ENCODE measurements around the gene SIGLEC15.
"Not testable (repeated sequence)": the region's sequence is repeated elsewhere in the genome, so short reads cannot be mapped to it uniquely, and the experiment has no call there.

SIGLEC15 gene

DNA sequence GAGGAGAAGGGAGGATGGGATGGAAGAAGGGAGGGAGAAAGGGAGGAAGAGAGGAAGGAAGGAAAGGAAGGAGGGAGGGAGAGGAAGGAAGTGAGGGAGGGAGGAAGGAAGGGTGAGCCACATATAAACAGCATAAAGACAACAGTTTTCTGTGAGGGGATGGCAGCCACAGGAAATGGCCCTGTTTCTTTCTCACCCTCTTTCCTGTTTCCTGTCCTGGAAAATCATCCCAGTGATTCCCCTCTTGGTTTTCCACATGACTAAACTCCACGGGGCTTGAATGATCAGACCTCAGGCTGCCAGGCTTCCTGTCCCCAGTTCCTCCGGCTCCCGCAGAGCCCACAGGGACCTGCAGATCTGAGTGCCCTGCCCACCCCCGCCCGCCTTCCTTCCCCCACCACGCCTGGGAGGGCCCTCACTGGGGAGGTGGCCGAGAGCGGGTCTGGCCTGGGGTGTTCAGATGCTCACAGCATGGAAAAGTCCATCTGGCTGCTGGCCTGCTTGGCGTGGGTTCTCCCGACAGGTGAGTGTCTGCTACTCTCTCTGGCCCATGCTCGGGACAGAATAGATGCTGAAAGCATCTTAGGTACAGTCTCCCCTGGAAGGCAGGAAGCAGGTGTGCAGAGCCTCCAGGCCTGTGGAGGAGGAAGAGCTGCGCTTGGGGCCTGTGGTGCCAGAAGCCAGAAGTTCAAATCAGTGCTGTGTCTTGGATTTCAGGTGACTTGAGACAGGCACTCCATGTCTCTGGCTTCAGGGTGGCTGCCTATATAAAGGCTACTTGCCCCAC lies at the start of gene SIGLEC15:
Gene SIGLEC15 (plus strand): TSS at position 418 of the 787 bp plus-strand sequence. CDS start 54 bp downstream, at position 472.
- peak; percentile 48 for DNase-seq

DNA sequence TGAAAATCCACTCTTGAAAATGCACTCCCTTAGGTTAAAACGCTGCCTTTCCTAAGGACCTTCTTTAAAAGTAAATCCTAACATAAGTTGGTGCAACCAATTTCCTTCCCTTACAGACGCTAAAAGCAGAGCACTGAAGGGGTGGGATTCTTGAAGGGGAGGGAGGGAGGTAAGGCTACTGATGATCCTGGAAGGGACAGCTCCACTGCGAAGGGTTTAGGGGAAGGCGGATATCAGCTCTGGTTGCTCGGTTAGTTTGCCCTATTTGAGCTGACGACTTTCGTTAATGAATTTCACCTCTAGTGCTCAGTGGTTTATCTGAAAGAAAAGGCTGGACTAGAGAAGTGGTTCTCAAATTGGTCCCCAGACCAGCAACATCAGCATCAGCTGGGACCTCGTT lies 49.7 kb upstream of the SIGLEC15 start:
- no peak for DNase-seq

- DNase-seq, result no peak
Measured at GRCh38 chr18:45777393-45777792, 48.1 kb upstream of the SIGLEC15 start.

- DNase-seq, result peak; percentile 45
Measured at GRCh38 chr18:45780568-45780967, 44.9 kb upstream of the SIGLEC15 start.

DNA sequence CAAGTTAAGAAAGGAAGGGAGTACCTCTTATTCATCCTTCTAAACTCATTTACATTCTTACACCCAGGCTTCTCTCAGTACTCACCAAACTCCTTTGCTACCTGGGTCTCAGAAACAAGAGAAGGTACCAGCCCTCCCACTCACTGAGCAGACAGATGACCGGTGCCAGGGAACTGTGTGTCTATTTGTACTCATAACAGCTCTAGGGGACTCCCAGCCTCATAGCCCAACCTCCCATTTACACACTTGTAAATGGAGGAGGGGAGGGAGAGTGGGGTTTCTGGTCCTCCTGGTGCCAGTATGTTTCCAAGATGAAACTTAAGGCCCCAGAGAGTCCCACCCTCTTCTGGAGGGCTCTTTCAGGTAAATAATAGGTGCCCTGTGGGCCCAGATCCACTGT lies 42.8 kb upstream of the SIGLEC15 start:
- DNase-seq, result no peak

GRCh38 chr18:45783097-45784075 lies 42.1 kb upstream of the SIGLEC15 start:
- DNase-seq, result no peak

DNA sequence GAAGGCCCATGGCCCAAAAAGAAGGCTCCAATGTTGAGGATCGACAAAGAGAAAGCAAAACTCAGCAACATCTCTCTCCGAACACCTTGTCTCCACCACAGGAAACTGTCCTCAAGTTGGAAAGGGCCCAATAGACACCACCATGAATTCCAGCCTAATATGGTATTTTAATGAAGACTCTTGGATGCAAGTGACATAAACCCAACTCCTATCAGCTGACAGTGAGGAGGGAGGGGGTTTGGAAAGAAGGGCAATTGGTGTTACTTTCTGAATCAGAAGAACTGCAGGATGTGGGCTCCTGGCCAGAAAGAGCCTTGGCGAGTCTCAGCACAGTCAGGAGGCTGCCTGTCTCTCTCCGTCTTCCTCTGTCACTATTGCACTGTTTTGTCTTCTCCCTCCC lies 40.3 kb upstream of the SIGLEC15 start:
- no peak for DNase-seq

- DNase-seq, result no peak
Measured at GRCh38 chr18:45786941-45787340, 38.5 kb upstream of the SIGLEC15 start.

DNA sequence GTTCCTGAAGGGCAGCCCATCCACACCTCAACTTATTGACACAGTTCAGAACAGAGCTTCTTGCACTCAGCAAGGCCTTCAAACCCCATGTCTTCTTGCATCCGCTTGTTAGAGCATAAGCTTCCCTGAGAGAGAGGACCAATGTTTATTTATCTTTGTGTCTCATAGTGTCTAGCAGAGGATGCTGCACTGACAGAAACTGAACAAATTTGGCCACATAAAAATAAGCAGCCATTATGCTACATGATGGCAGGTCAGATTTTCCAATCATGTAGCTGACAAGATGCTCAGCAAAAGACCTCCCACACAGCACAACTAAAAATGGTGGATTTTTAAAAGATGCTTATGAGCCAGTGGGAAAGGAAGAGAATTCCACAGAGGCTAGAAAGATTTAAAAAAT lies 38.1 kb upstream of the SIGLEC15 start:
- DNase-seq, result no peak

DNA sequence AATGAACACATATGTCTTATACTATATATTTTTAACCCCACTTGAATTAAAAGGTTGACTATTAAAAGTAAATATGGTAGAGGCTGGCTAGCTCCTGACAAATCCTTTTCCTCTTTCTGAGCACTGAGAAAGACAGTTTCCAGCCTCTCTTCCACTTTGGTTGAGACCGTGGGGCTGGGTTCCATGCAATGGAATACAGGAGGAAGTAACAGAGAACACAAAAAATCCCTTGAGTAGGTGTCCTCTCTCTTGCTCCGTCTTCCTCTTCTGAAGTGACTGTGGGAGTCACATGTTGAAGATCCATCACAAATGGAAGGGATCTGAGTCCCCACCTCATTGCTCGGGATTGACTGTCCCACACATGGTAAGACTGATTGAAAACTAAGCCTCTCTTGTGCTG lies 36.6 kb upstream of the SIGLEC15 start:
- DNase-seq, result no peak

DNA sequence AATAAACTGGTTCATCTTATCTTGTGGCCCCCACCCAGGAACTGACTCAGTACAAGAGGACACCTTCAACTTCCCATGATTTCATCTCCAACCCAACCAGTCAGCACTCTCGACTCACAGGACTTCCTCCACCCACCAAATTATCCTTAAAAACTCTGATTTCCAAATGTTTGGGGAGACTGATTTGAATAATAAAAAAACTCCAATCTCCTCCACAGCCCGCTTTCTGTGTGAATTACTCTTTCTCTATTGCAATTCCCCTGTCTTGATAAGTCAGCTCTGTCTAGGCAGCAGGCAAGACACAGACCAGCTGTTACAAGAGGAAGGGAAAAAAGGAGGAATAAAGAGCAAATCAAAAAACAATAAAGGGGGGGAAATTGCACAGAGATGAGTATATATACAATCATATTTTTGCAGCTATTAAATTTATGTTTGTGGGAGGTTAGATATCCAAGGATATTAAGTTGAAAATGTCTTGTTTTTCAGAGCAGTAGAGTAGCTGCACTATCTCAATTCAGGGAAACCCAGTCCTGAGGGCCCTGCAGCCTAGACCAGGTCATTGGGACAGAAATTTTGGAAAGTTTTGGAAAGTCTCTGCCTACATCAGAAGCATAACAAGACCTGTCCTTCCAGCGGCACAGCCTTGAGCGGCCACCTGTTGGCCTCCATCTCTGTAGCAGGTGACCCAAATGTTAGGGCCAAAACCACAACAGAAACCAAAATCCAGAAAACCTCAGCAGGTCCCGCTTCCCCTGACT lies 32.8 kb upstream of the SIGLEC15 start:
- DNase-seq, result no peak

- no peak for DNase-seq
Measured at GRCh38 chr18:45793264-45793965, 32.1 kb upstream of the SIGLEC15 start.

DNA sequence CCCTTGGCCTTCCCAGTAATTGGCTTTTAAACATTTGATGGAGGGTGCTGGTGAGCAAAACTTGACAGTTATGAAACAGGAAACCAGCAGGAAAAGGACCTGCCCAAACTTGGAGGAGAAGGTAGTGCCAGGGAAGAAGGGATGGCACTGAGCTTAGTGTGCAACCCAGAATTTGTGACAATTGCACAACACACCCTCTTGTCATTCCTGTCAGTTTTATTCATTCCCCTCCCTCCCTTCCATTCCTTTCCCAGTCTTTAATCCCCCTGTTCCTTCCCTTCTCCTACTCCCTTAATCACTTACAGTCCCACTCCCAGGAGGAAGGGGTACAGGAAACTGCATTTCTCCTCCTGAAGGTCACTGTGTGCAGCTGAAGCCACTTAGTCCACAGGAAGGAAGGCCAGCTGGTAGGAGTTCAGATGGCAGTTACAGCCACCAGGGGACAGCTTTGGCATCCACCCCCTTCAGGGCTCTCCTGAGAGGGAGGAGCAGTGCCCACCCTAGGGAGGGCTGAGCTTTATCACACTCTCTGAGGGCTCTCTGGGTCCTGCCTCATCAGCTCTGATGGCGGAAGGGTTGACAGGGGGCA lies 24.0 kb upstream of the SIGLEC15 start:
- DNase-seq, result no peak

DNA sequence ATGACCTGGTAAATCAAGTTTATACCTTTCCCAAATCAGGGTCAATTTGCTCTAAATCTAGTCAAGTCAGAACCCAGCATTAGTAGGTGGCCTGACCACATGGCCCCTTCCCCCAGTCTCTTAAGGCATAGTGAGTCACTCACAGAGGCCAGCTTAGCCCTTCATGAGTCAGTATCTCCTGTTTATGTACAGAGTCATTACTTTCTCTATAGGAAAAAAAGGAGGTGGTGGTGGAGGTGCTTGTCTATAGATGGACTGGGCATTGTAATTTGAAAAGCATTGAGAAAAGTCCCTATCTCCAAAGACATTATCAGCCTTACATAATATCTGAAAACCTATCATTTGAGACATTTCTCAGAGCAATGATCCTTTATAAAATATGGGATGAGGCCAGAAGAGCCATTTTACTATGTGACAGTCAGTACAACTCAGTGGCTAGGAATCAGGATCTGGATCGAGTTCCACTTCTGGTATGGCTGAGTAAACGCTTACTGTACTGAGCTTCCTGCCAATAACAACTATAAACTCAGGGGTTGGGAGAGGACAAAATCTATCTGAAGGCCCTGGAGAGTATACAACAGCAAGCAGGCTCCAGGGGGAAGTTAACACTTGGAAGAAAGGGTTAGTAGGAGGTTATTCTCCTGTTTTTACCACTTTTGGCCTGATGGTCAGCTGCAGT lies 22.5 kb upstream of the SIGLEC15 start:
- DNase-seq, result peak; percentile 92

DNA sequence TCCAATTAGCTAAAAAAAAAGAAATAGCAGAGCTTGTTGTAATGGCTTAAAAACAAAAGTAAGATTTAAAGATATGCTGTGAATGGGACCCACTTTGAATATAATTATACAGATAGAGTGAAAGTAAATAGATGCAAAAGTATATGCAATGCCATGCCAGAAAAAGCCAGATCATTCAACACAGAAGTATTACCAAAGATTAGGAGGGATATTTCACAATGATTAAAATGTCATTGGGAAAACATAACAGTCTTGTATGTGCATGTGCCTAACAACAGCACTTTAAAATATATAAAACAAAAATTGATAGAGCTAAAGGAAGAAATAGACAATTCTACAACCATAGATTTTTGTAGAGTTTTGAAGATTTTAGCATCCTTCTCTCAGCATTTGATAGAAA lies 19.9 kb upstream of the SIGLEC15 start:
- no peak for DNase-seq

DNA sequence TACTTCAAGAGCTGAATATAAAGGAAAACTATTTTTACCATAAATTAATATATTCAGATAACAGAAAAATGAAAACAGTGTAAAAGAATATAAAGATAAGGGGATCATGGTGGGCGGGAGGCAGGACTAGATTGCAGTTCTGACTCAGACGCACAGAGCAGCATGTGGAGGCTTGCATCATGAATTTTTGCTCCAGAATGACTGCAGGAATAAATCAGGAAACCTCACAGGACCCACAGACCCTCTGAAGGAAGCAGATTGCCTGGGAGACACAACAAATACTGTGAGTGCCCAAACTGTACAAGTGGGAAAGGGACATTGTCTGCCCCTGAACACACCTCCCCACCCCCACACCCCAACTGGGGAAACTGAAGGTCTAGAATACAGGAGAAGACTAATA lies 19.2 kb upstream of the SIGLEC15 start:
- no peak for DNase-seq

GRCh38 chr18:45807144-45807543 lies 18.3 kb upstream of the SIGLEC15 start:
- peak; percentile 40 for DNase-seq

DNA sequence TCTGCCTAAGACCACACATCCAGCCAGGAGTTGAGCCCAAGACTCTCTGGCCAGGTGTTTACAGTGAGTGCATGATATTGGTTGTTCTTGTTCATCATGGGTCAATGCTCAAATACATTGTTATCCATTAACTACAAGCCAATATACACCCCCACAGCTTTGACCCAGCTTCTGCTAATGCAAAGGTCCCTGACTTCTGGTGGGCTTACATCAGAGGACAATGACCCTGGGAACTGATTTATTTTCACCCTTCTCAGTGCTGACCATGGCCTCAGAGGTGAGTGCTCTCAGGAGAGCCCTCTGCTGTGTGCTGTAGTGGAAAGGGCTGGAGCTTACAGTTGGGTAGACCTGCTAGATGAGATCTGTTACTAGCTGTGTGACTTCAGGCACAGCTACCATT lies 10.7 kb upstream of the SIGLEC15 start:
- DNase-seq, result not testable (repeated sequence)

GRCh38 chr18:45817543-45817942 lies 7.9 kb upstream of the SIGLEC15 start:
- DNase-seq, result no peak

DNA sequence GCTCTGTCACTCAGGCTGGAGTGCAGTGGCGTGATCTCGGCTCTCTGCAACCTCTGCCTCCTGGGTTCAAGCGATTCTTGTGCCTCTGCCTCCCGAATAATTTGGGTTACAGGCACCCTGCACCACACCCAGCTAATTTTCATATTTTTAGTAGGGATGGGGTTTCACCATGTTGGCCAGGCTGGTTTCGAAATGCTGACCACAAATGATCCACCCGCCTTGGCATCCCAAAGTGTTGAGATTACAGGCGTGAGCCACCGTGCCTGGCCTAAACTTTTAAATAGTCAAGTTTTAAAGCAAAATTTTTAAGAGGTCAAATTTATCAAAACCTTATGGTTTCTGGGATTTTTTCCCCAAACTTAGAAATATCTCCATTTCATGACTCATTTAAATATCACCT lies 6.7 kb upstream of the SIGLEC15 start:
- not testable (repeated sequence) for DNase-seq

- no peak for DNase-seq
Measured at GRCh38 chr18:45820106-45820745, 5.2 kb upstream of the SIGLEC15 start.
